Activated CD4-positive, alpha-beta T cell treated with anti-CD3 and anti-CD28 coated beads, Interleukin-2, amount 10 ng/mL, durations not matched to agents 24 days and 14 days (primary cell): ENCODE results near the gene KIFC1. TPM values are rescaled to one million over a fixed set of nuclear protein-coding genes. Genes with fewer than 3 reads are reported as not detected.
"Not testable (repeated sequence)": the region's sequence is repeated elsewhere in the genome, so short reads cannot be mapped to it uniquely, and the experiment has no call there.

Experiments
- DNase-seq: peaks from one replicate; pipeline ENCODE4 v3.0.0; 2022
- H3K27ac Mint-ChIP-seq: one replicate; pipeline ENCODE4 v1.8.0; 2022; ENCODE audit warnings: mild to moderate bottlenecking, mixed read lengths
- H3K27me3 Mint-ChIP-seq: one replicate; pipeline ENCODE4 v1.8.0; 2022; ENCODE audit warnings: mixed read lengths
- H3K36me3 Mint-ChIP-seq: one replicate; pipeline ENCODE4 v1.8.0; 2022; ENCODE audit warnings: low read depth, mild to moderate bottlenecking, mixed read lengths
- H3K4me1 Mint-ChIP-seq: one replicate; pipeline ENCODE4 v1.8.0; 2021; ENCODE audit warnings: mixed read lengths
- H3K4me3 Mint-ChIP-seq: one replicate; pipeline ENCODE4 v1.8.0; 2022; ENCODE audit warnings: mild to moderate bottlenecking, moderate library complexity, mixed read lengths
- H3K9me3 Mint-ChIP-seq: one replicate; pipeline ENCODE4 v1.8.0; 2021; ENCODE audit warnings: mixed read lengths
- intact Hi-C: fragments of 100-400 bp; cut with micrococcal nuclease; formaldehyde crosslinking; loops from one replicate; pipeline ENCODE4 v1.15.1; 2023
- total RNA-seq: library from RNA; stranded (reverse); gene quantifications from 2 replicates; pipeline ENCODE4 v1.2.3, GENCODE V29; 2022

Gene KIFC1
- total RNA-seq, 1 donor from 2014 or later: 66.5 TPM

GRCh38 chr6:33390173-33390572, 1.4 kb upstream of the KIFC1 start:
- peaks cover 34% of the 10 kb centered on the region for H3K4me1 Mint-ChIP-seq
- intact Hi-C loops: no loop called here
- H3K9me3 Mint-ChIP-seq: no peaks in the 10 kb centered on the region
- DNase-seq: no peak
- peaks cover 19% of the 10 kb centered on the region for H3K36me3 Mint-ChIP-seq
- H3K27ac Mint-ChIP-seq: peak overlapping the region; percentile 97
- H3K4me3 Mint-ChIP-seq: no peak overlapping the region
- peaks cover 2% of the 10 kb centered on the region for H3K27me3 Mint-ChIP-seq

DNA sequence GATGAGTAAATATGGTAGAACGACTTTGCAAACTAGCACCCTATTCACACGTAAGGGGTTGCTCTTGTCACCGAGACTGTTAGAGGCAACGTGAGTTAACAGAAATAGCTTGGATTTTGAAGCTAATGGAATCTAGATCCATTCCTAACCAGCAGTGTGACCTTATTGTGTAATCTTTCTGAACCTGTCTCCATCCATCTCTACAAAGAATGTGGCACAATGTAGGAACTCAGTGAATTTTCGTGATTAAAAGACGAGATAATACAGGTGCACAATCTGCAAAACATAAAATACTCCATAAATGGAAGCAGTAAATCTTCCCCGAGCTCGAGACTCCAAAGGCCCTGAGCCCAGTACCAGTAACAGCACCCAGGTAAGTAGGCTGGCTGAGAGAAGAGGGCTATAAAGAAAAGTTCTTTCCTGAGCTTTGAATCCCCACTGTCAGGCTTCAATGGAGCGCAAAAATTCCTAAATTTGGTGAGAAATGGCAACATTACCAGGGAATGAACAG, 801 bp upstream of the KIFC1 start:
- H3K4me1 Mint-ChIP-seq: peaks cover 38% of the 10 kb centered on the region
- H3K36me3 Mint-ChIP-seq: peaks cover 20% of the 10 kb centered on the region
- peaks cover 2% of the 10 kb centered on the region for H3K27me3 Mint-ChIP-seq
- DNase-seq: no peak
- peak overlapping the region; percentile 97 for H3K27ac Mint-ChIP-seq
- H3K9me3 Mint-ChIP-seq: no peaks in the 10 kb centered on the region
- peak overlapping the region; percentile 89 for H3K4me3 Mint-ChIP-seq
- intact Hi-C loops: loop anchor here (1.0 kb wide), 6 partner anchors 19 to 230 kb away; partner anchors contain the start of genes ITPR3, TAPBP and ZBTB9

DNA sequence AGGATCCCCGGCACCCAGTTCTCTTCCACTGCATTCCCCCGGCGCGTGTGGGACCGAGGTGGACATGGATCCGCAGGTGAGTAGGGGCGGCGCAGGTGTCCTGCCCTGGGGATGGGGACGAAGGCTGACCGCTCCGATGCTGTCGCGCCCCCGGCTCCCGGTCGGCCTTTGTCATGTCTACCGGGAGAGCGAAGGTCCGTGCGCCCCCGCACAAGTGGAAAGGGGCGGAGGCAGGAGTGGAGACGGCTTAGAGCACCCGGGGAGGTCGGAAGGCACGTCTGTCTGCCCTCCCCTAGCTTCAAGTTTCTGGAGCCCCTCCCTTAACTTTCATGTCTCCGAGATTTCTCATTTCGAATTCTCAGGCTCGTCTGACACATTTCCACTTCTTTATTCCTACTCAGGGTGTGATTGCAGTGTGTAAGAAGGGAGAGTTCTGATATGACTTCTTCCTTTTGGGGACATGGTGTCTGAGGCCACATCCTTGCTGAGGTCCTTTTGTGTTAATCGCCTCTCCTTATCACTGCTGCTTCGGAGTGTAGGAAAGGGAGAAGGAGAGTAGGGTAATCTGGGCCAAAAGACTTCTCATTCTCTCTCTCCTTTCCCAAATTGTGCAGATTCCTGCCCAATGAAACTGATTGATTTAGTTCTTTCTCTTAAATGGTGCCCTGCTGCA, 435 bp downstream of the KIFC1 start:
- Mint-ChIP-seq H3K27me3 (peaks cover 2% of the 10 kb centered on the region), H3K9me3 (no peaks in the 10 kb centered on the region), H3K4me3 (peak overlapping the region; percentile 89), H3K4me1 (peaks cover 42% of the 10 kb centered on the region), H3K36me3 (peaks cover 22% of the 10 kb centered on the region), H3K27ac (peak overlapping the region; percentile 97)
- intact Hi-C loops: loop anchor here (1.0 kb wide), 6 partner anchors 18 to 229 kb away; partner anchors contain the start of genes ITPR3, TAPBP and ZBTB9
- DNase-seq: no peak

GRCh38 chr6:33392595-33392948, 949 bp downstream of the KIFC1 start:
- no peaks in the 10 kb centered on the region for H3K9me3 Mint-ChIP-seq
- no peak for DNase-seq
- H3K27me3 Mint-ChIP-seq: peaks cover 2% of the 10 kb centered on the region
- H3K4me3 Mint-ChIP-seq: peak overlapping the region; percentile 89
- H3K4me1 Mint-ChIP-seq: peaks cover 44% of the 10 kb centered on the region
- intact Hi-C loops: no loop called here
- peaks cover 24% of the 10 kb centered on the region for H3K36me3 Mint-ChIP-seq
- H3K27ac Mint-ChIP-seq: peak overlapping the region; percentile 97

GRCh38 chr6:33392979-33393378, 1.4 kb downstream of the KIFC1 start:
- H3K36me3 Mint-ChIP-seq: peaks cover 28% of the 10 kb centered on the region
- intact Hi-C loops: no loop called here
- H3K27me3 Mint-ChIP-seq: peaks cover 2% of the 10 kb centered on the region
- no peak for DNase-seq
- peaks cover 48% of the 10 kb centered on the region for H3K4me1 Mint-ChIP-seq
- peak overlapping the region; percentile 89 for H3K4me3 Mint-ChIP-seq
- H3K9me3 Mint-ChIP-seq: no peaks in the 10 kb centered on the region
- H3K27ac Mint-ChIP-seq: peak overlapping the region; percentile 97

DNA sequence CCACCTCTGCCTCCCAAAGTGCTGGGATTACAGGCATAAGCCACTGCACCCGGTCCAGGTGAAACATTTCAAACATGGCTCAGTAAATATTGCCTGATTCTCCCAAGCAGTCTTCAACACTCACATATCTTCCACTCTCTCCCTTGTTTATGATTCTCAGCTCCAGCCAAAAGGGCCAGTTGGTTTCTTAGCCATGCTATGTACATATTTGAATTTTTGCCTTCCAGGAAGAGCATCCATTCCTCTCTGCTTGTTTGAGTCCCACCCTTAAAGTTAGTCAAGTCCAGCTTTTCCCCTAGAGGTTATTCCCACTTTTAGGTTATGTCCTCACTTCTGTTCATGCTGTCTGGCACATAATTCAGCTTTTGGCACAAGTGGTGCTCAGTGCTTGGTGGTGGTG, 5.9 kb downstream of the KIFC1 start:
- peaks cover 33% of the 10 kb centered on the region for H3K4me1 Mint-ChIP-seq
- DNase-seq: no peak

GRCh38 chr6:33398601-33399000, 7.0 kb downstream of the KIFC1 start:
- DNase-seq, intact Hi-C loops, H3K9me3 Mint-ChIP-seq, H3K27me3 Mint-ChIP-seq, H3K27ac Mint-ChIP-seq, H3K4me3 Mint-ChIP-seq: not testable (repeated sequence)
- H3K4me1 Mint-ChIP-seq: peaks cover 26% of the 10 kb centered on the region
- H3K36me3 Mint-ChIP-seq: peaks cover 48% of the 10 kb centered on the region

More for the DNA sequence above, 5.9 kb downstream of the KIFC1 start:
- peak overlapping the region; percentile 54 for H3K27ac Mint-ChIP-seq
- no peaks in the 10 kb centered on the region for H3K9me3 Mint-ChIP-seq
- intact Hi-C loops: no loop called here
- no peak overlapping the region for H3K4me3 Mint-ChIP-seq
- peaks cover 44% of the 10 kb centered on the region for H3K36me3 Mint-ChIP-seq
- H3K27me3 Mint-ChIP-seq: no peaks in the 10 kb centered on the region

GRCh38 chr6:33399881-33400280, 8.3 kb downstream of the KIFC1 start:
- H3K9me3 Mint-ChIP-seq, intact Hi-C loops, H3K27me3 Mint-ChIP-seq, H3K4me3 Mint-ChIP-seq, DNase-seq: not testable (repeated sequence)
- H3K4me1 Mint-ChIP-seq: peaks cover 23% of the 10 kb centered on the region
- peaks cover 52% of the 10 kb centered on the region for H3K36me3 Mint-ChIP-seq
- peak overlapping the region; percentile 1 for H3K27ac Mint-ChIP-seq

GRCh38 chr6:33404884-33405283, 13.3 kb downstream of the KIFC1 start:
- H3K4me1 Mint-ChIP-seq: peaks cover 27% of the 10 kb centered on the region
- intact Hi-C loops: no loop called here
- no peak for DNase-seq
- H3K27ac Mint-ChIP-seq: no peak overlapping the region
- H3K36me3 Mint-ChIP-seq: peaks cover 54% of the 10 kb centered on the region
- no peaks in the 10 kb centered on the region for H3K9me3 Mint-ChIP-seq
- H3K27me3 Mint-ChIP-seq: no peaks in the 10 kb centered on the region
- H3K4me3 Mint-ChIP-seq: no peak overlapping the region

- DNase-seq: no peak
- Mint-ChIP-seq H3K27me3 (no peaks in the 10 kb centered on the region), H3K36me3 (peaks cover 49% of the 10 kb centered on the region), H3K4me3 (no peak overlapping the region), H3K27ac (peak overlapping the region; percentile 42), H3K4me1 (peaks cover 28% of the 10 kb centered on the region), H3K9me3 (no peaks in the 10 kb centered on the region)
- intact Hi-C loops: no loop called here
These were observed 13.8 kb downstream of the KIFC1 start for GRCh38 chr6:33405386-33405940.

DNA sequence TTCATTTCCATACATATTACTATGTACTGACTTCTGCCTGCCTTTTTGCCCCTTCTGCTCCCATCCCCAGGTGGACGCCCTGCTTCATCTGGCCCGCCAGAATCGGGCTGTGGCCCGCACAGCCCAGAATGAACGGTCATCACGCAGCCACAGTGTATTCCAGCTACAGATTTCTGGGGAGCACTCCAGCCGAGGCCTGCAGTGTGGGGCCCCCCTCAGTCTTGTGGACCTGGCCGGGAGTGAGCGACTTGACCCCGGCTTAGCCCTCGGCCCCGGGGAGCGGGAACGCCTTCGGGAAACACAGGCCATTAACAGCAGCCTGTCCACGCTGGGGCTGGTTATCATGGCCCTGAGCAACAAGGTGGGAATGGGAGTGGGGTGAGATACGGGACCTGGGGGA, 14.5 kb downstream of the KIFC1 start:
- no peak for DNase-seq
- H3K4me3 Mint-ChIP-seq: no peak overlapping the region
- H3K27ac Mint-ChIP-seq: no peak overlapping the region
- no peaks in the 10 kb centered on the region for H3K9me3 Mint-ChIP-seq
- intact Hi-C loops: no loop called here
- peaks cover 28% of the 10 kb centered on the region for H3K4me1 Mint-ChIP-seq
- H3K36me3 Mint-ChIP-seq: peaks cover 49% of the 10 kb centered on the region
- H3K27me3 Mint-ChIP-seq: no peaks in the 10 kb centered on the region

DNA sequence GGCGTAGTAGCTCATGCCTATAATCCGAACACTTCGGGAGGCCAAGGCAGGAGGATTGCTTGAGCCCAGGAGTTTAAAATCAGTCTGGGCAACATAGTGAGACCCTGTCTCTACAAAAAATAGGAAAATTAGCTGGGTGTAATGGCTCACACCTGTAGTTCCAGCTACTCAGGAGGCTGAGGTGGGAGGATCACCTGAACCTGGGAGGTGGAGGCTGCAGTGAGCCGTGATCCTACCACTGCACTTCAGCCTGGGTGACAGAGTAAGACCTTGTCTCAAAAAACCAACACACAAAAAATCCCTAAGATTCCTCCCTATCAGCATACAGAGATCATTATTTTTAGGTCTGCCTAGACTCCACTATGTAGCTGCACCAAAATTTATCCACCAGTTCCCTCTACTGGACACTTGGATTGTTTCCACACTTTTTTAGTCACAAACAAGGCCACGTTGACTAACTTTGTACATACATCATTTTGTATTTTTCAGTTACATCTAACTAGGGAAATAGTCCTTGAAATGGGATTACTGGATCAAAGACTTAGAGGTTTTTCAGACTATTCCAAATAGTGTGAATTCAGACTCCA, 15.6 kb downstream of the KIFC1 start:
- Mint-ChIP-seq H3K9me3 (no peaks in the 10 kb centered on the region), H3K27ac (no peak overlapping the region), H3K4me1 (peaks cover 33% of the 10 kb centered on the region), H3K36me3 (peaks cover 44% of the 10 kb centered on the region), H3K4me3 (no peak overlapping the region), H3K27me3 (no peaks in the 10 kb centered on the region)
- intact Hi-C loops: no loop called here
- no peak for DNase-seq

- no peaks in the 10 kb centered on the region for H3K9me3 Mint-ChIP-seq
- H3K27me3 Mint-ChIP-seq: no peaks in the 10 kb centered on the region
- peaks cover 45% of the 10 kb centered on the region for H3K36me3 Mint-ChIP-seq
- peak; percentile 99 for DNase-seq
- peak overlapping the region; percentile 92 for H3K4me3 Mint-ChIP-seq
- H3K27ac Mint-ChIP-seq: peak overlapping the region; percentile 91
- peaks cover 40% of the 10 kb centered on the region for H3K4me1 Mint-ChIP-seq
- intact Hi-C loops: loop anchor here (1.0 to 10.0 kb wide), 8 partner anchors 8 to 1235 kb away; partner anchors contain the start of genes AGPAT1, B3GALT4, CUTA and KIFC1
These were observed 18.6 kb downstream of the KIFC1 start for GRCh38 chr6:33410050-33410710.
